Trophoblast cell (in vitro differentiated cells and primary cell): ENCODE data around the gene ETS1.

Experiments
- DNase-seq, 2 donors: peaks; one replicate each; pipeline ENCODE4 v3.0.0-alpha.2; 2016
- H2AFZ ChIP-seq: 2 replicates; pipeline ENCODE4 v1.6.1; 2013; ENCODE audit warnings: low read length, moderate library complexity, mild to moderate bottlenecking; ENCODE audit not compliant: insufficient read depth, poor library complexity
- H2AK5ac ChIP-seq: 2 replicates; pipeline ENCODE4 v1.6.1; 2013; ENCODE audit warnings: mild to moderate bottlenecking, low read length
- H2BK120ac ChIP-seq: 2 replicates; pipeline ENCODE4 v1.6.1; 2013; ENCODE audit warnings: low read length, mild to moderate bottlenecking, moderate library complexity; ENCODE audit not compliant: insufficient read depth, poor library complexity
- H2BK12ac ChIP-seq: 2 replicates; pipeline ENCODE4 v1.6.1; 2013; ENCODE audit warnings: mild to moderate bottlenecking, low read length, moderate library complexity
- H2BK5ac ChIP-seq: 2 replicates; pipeline ENCODE4 v1.6.1; 2013; ENCODE audit warnings: low read length, low read depth, moderate library complexity, mild to moderate bottlenecking; ENCODE audit not compliant: poor library complexity
- H3K14ac ChIP-seq: 2 replicates; pipeline ENCODE4 v1.6.1; 2013; ENCODE audit warnings: mild to moderate bottlenecking, low read length
- H3K18ac ChIP-seq: 2 replicates; pipeline ENCODE4 v1.6.1; 2013; ENCODE audit warnings: mild to moderate bottlenecking, low read length
- H3K23ac ChIP-seq: 2 replicates; pipeline ENCODE4 v1.6.1; 2013; ENCODE audit warnings: low read length
- H3K27ac ChIP-seq: 2 replicates; pipeline ENCODE4 v1.5.1; 2013; ENCODE audit warnings: low read depth, mild to moderate bottlenecking, inconsistent platforms, low read length, moderate library complexity
- H3K27me3 ChIP-seq: 2 replicates; pipeline ENCODE4 v1.6.1; 2013; ENCODE audit warnings: inconsistent platforms, mild to moderate bottlenecking, low read length, moderate library complexity; ENCODE audit not compliant: insufficient read depth
- H3K36me3 ChIP-seq, 2 experiments: 1 replicate in 1 of 2; 2 replicates in 1 of 2; pipeline ENCODE4 v1.6.1; 2013; ENCODE audit warnings: low read length in 2 of 2, mild to moderate bottlenecking in 2 of 2, moderate library complexity in 1 of 2; ENCODE audit not compliant: insufficient read depth in 2 of 2, control insufficient read depth in 1 of 2
- H3K4ac ChIP-seq: 2 replicates; pipeline ENCODE4 v1.6.1; 2013; ENCODE audit warnings: low read depth, mild to moderate bottlenecking, low read length, moderate library complexity
- H3K4me1 ChIP-seq, 2 experiments: 1 replicate in 1 of 2; 2 replicates in 1 of 2; pipeline ENCODE4 v1.6.1; 2013; ENCODE audit warnings: low read length in 2 of 2, mild to moderate bottlenecking in 2 of 2, moderate library complexity in 1 of 2; ENCODE audit not compliant: insufficient read depth in 2 of 2, control insufficient read depth in 1 of 2
- H3K4me2 ChIP-seq: 2 replicates; pipeline ENCODE4 v1.6.1; 2013; ENCODE audit warnings: inconsistent platforms, mild to moderate bottlenecking, low read length, moderate library complexity
- H3K4me3 ChIP-seq: 2 replicates; pipeline ENCODE4 v1.5.1; 2013; ENCODE audit warnings: mild to moderate bottlenecking, low read depth, low read length, inconsistent platforms
- H3K79me1 ChIP-seq: one replicate; pipeline ENCODE4 v1.6.1; 2013; ENCODE audit warnings: low read length
- H3K79me2 ChIP-seq: 2 replicates; pipeline ENCODE4 v1.6.1; 2013; ENCODE audit warnings: low read length, mild to moderate bottlenecking; ENCODE audit not compliant: control insufficient read depth, insufficient read depth, poor library complexity
- H3K9ac ChIP-seq: 2 replicates; pipeline ENCODE4 v1.6.1; 2013; ENCODE audit warnings: mild to moderate bottlenecking, low read length
- H3K9me3 ChIP-seq: 2 replicates; pipeline ENCODE4 v1.6.1; 2013; ENCODE audit warnings: low read depth, mild to moderate bottlenecking, control low read depth, inconsistent platforms, low read length; ENCODE audit not compliant: insufficient read depth
- H4K12ac ChIP-seq: 2 replicates; pipeline ENCODE4 v1.6.1; 2013; ENCODE audit warnings: low read depth, mild to moderate bottlenecking, low read length, moderate library complexity
- H4K8ac ChIP-seq: 2 replicates; pipeline ENCODE4 v1.6.1; 2013; ENCODE audit warnings: low read depth, mild to moderate bottlenecking, low read length, moderate library complexity
- H4K91ac ChIP-seq: one replicate; pipeline ENCODE4 v1.6.1; 2013; ENCODE audit warnings: low read depth, mild to moderate bottlenecking, low read length, moderate library complexity
- WGBS: extraction: QIAGEN DNeasy Blood & Tissue Kit; methylation state at CpG from one replicate; pipeline ENCODE4 v1.1.7; 2013; ENCODE audit warnings: missing lambda C conversion rate; ENCODE audit not compliant: insufficient read length, insufficient coverage; ENCODE audit errors: extremely low coverage; 5-methylcytosine and 5-hydroxymethylcytosine counted together

The ETS1 gene

DNA sequence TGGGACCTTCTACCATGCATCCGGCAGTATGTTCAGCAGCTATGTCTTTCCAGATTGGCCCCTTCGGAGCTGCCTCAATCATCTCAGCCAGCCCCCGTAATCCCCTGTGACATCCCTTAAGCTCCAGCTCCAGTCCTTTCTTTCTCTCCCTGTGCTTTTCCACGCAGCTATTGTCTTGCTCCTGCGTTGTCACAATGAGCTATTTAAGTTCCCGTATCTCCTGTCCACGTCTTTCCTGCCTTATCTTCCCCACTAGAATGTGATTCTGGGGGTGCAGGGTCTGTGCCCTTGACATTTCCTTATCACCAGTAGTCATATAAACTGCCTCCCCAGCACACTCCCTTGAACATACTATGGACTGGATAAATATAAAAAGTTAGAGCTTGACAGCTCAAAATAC lies 5.1 kb upstream of the ETS1 start:
- H2BK120ac ChIP-seq = no peak overlapping the region
- H3K18ac ChIP-seq = no peak overlapping the region
- no peak overlapping the region for H3K4ac ChIP-seq
- H3K27ac ChIP-seq = no peak overlapping the region
- no peak overlapping the region for H3K4me3 ChIP-seq
- no peak overlapping the region for H4K91ac ChIP-seq
- H3K23ac ChIP-seq = no peak overlapping the region
- H3K79me1 ChIP-seq = no peaks in the 10 kb centered on the region
- no peak overlapping the region for H4K12ac ChIP-seq
- no peak overlapping the region for H2AFZ ChIP-seq
- peaks cover 0 to 5% of the 10 kb centered on the region in 2 experiments for H3K4me1 ChIP-seq
- H3K9ac ChIP-seq = no peak overlapping the region
- whole genome bisulfite sequencing = no CpG with 5 or more reads among the region's 7 CpGs
- no peak overlapping the region for H4K8ac ChIP-seq
- H2BK5ac ChIP-seq = no peak overlapping the region
- no peaks in the 10 kb centered on the region for H3K79me2 ChIP-seq
- H3K4me2 ChIP-seq = no peak overlapping the region
- no peak overlapping the region for H2AK5ac ChIP-seq
- H3K36me3 ChIP-seq = no peaks in the 10 kb centered on the region
- H2BK12ac ChIP-seq = no peak overlapping the region
- H3K14ac ChIP-seq = no peak overlapping the region
- no peaks in the 10 kb centered on the region for H3K9me3 ChIP-seq
- no peaks in the 10 kb centered on the region for H3K27me3 ChIP-seq
- DNase-seq = no peak

DNA sequence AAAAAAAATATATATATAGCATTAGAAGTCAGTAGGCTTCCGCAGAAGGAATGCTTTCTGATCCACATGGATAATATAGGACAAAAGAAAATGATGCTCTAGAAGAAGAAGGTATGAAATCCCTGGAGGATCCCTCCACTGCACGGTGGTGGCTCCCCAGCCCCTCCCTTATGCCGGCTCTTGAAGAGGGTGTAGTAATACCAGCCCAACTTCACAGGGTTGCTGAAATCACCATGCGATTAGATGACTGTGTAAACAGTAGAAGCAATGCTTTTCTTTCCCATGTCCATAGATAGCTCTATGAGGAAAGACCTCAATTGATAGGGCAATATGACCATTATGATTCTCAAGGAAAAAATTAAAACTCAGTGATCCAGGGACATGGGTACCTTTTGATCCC lies 3.2 kb upstream of the ETS1 start:
- no peaks in the 10 kb centered on the region for H3K27me3 ChIP-seq
- no peak overlapping the region for H2BK5ac ChIP-seq
- WGBS = no CpG with 5 or more reads among the region's 4 CpGs

DNA sequence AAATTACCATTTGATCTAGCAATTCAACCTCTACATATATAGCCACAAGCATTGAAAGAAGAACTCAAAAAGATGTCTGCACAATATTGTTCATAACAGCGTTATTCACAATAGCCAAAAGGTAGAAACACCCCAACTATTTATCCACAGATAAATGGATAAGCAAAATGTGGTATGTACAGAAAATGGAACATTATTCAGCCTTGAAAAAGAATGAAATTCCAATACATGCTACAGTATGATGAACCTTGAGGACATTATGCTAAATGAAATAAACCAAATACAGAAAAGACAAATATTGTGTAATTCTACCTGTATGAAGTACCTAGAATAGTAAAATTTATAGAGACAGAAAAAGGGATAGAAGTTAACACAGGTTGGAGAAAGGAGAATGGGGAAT lies 2.6 kb upstream of the ETS1 start:
- Histone ChIP-seq H3K9ac (no peak overlapping the region), H3K9me3 (no peaks in the 10 kb centered on the region), H3K14ac (no peak overlapping the region), H3K27me3 (no peaks in the 10 kb centered on the region), H2AK5ac (no peak overlapping the region), H3K4me3 (no peak overlapping the region), H2AFZ (no peak overlapping the region), H3K23ac (no peak overlapping the region), H3K4ac (no peak overlapping the region), H3K27ac (no peak overlapping the region), H3K4me1 (peaks cover 7 to 12% of the 10 kb centered on the region in 2 experiments), H2BK5ac (no peak overlapping the region), H3K4me2 (no peak overlapping the region), H3K36me3 (no peaks in the 10 kb centered on the region), H3K18ac (no peak overlapping the region), H4K8ac (no peak overlapping the region), H4K91ac (no peak overlapping the region), H3K79me1 (no peaks in the 10 kb centered on the region), H4K12ac (no peak overlapping the region), H2BK120ac (no peak overlapping the region), H3K79me2 (no peaks in the 10 kb centered on the region), H2BK12ac (no peak overlapping the region)
- WGBS = no CpG with 5 or more reads among the region's 1 CpG
- DNase-seq = no peak

More for the DNA sequence above, 3.2 kb upstream of the ETS1 start:
- Histone ChIP-seq H2BK120ac (no peak overlapping the region), H3K4me1 (peaks cover 5 to 10% of the 10 kb centered on the region in 2 experiments), H3K27ac (no peak overlapping the region), H4K12ac (no peak overlapping the region), H2AK5ac (no peak overlapping the region), H4K91ac (no peak overlapping the region), H3K79me2 (no peaks in the 10 kb centered on the region), H3K9ac (no peak overlapping the region), H3K4me3 (no peak overlapping the region), H2AFZ (no peak overlapping the region), H3K4me2 (no peak overlapping the region), H3K36me3 (no peaks in the 10 kb centered on the region), H3K4ac (no peak overlapping the region), H4K8ac (no peak overlapping the region), H3K18ac (no peak overlapping the region), H3K14ac (no peak overlapping the region), H3K23ac (no peak overlapping the region), H2BK12ac (no peak overlapping the region), H3K79me1 (no peaks in the 10 kb centered on the region), H3K9me3 (no peaks in the 10 kb centered on the region)
- no peak for DNase-seq

DNA sequence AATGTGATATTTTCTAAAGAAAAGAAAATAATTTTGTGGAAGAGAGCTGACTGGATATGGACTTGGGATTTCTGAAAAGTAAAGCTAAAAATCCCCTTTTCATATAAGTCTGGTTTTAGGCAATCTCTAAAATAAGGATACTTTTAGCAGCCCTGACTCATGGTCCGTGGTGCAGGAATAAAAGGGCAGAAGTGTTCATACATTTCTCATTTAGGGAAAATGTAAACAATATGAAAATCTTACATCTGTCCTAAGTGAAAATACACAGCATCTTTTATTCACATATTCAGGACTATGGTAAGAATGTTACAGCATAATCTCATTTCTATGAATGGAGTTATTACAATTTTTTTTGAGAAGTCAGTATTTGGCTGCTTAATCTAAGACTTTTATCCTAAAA lies 735 bp upstream of the ETS1 start:
- Histone ChIP-seq H3K27me3 (no peaks in the 10 kb centered on the region), H2AK5ac (no peak overlapping the region), H3K79me1 (no peaks in the 10 kb centered on the region), H3K18ac (no peak overlapping the region), H3K9ac (no peak overlapping the region), H3K4me3 (no peak overlapping the region), H3K14ac (no peak overlapping the region), H4K91ac (no peak overlapping the region), H2BK120ac (no peak overlapping the region), H4K8ac (no peak overlapping the region), H4K12ac (no peak overlapping the region), H3K9me3 (no peaks in the 10 kb centered on the region), H2BK12ac (no peak overlapping the region), H3K36me3 (no peaks in the 10 kb centered on the region), H3K4me2 (no peak overlapping the region), H3K4me1 (peaks cover 7 to 10% of the 10 kb centered on the region in 2 experiments), H2BK5ac (no peak overlapping the region), H3K23ac (no peak overlapping the region), H3K4ac (no peak overlapping the region), H2AFZ (no peak overlapping the region), H3K79me2 (no peaks in the 10 kb centered on the region), H3K27ac (no peak overlapping the region)
- no peak for DNase-seq
- no CpG with 5 or more reads among the region's 1 CpG for WGBS
